ELF-1 (cell line): ENCODE results near the gene PCDHGA10.
"Not testable (repeated sequence)": the region's sequence is repeated elsewhere in the genome, so short reads cannot be mapped to it uniquely, and the experiment has no call there.

Experiments used
- DNase-seq: peaks from one replicate; pipeline ENCODE4 v3.0.0-alpha.2; 2016; ENCODE audit warnings: low read depth, low spot score

PCDHGA10 gene

DNA sequence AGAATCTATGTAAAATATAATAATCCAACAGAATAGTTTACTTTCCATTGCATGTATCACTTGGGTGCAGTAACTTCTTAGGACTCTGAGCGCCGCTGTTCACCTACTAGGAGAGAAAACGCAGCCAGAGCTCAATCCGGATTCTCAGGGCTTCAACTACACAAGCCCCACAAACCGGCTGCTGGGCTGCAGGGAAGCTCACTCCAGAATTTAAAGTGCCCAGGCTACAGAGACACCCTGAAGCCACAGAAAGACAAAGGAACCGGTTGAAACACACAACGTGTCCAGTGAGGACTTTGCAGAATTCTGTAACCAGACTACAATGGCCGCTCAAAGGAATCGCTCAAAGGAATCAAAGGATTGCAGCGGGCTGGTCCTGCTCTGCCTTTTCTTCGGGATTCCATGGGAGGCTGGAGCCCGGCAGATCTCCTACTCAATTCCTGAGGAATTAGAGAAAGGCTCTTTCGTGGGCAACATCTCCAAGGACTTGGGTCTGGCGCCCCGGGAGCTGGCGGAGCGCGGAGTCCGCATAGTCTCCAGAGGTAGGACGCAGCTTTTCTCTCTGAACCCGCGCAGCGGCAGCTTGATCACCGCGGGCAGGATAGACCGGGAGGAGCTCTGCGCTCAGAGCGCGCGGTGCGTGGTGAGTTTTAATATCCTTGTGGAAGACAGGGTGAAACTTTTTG is at the start of gene PCDHGA10:
PCDHGA10 (plus strand) TSS at position 134 of the 686 bp plus-strand sequence; CDS start at position 323, 189 bp downstream.
- peak; percentile 74 for DNase-seq

- no peak for DNase-seq
Measured at GRCh38 chr5:141363952-141364660, 48.7 kb upstream of the PCDHGA10 start, which contains the start of gene PCDHGA5. Gene PCDHGA5, plus strand, starts transcription at chr5:141364162. Its CDS starts 169 bp downstream, at chr5:141364331.

- DNase-seq, result no peak
Measured at GRCh38 chr5:141366016-141366896, 46.5 kb upstream of the PCDHGA10 start.

- no peak for DNase-seq
Measured at GRCh38 chr5:141369994-141370848, 42.6 kb upstream of the PCDHGA10 start, which contains the start of gene PCDHGB3. Gene PCDHGB3, plus strand, starts transcription at chr5:141370242. Its CDS starts 153 bp downstream, at chr5:141370395.

DNA sequence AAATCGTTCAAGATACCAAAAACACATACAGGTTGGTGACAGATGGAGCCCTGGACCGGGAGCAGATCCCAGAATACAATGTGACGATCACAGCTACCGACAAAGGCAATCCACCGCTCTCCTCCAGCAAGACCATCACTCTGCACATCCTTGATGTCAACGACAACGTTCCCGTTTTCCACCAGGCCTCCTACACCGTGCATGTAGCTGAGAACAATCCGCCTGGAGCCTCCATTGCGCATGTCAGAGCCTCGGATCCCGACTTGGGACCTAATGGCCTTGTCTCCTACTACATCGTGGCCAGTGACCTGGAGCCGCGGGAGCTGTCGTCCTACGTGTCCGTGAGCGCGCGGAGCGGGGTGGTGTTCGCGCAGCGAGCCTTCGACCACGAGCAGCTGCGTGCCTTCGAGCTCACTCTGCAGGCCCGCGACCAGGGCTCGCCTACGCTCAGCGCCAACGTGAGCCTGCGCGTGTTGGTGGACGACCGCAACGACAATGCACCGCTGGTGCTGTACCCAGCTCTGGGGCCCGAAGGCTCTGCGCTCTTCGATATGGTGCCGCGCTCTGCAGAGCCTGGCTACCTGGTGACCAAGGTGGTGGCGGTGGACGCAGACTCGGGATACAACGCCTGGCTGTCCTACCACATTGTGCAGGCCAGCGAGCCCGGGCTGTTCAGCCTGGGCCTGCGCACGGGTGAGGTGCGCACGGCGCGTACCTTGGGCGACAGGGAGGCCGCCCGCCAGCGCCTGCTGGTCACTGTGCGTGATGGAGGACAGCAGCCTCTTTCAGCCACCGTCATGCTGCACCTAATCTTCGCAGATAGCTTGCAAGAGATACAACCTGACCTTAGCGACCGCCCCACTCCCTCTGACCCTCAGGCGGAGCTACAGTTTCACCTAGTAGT is 41.0 kb upstream of the PCDHGA10 start:
- no peak for DNase-seq

- peak; percentile 60 for DNase-seq
Measured at GRCh38 chr5:141373673-141374317, 39.0 kb upstream of the PCDHGA10 start, which contains the start of gene PCDHGA6. Gene PCDHGA6, plus strand, starts transcription at chr5:141373891. Its CDS starts 193 bp downstream, at chr5:141374084.

DNA sequence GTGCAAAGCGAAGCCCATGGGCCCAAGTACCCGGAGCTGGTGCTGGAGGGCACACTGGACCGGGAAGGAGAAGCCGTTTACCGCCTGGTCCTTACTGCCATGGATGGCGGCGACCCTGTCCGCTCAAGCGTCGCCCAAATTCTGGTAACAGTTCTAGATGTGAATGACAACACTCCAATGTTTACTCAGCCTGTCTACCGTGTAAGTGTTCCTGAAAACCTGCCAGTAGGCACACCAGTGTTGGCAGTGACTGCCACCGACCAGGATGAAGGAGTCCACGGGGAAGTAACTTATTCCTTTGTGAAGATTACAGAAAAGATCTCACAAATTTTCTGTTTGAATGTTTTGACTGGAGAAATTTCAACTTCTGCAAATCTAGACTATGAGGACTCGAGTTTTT is 38.2 kb upstream of the PCDHGA10 start:
- DNase-seq, result no peak

DNA sequence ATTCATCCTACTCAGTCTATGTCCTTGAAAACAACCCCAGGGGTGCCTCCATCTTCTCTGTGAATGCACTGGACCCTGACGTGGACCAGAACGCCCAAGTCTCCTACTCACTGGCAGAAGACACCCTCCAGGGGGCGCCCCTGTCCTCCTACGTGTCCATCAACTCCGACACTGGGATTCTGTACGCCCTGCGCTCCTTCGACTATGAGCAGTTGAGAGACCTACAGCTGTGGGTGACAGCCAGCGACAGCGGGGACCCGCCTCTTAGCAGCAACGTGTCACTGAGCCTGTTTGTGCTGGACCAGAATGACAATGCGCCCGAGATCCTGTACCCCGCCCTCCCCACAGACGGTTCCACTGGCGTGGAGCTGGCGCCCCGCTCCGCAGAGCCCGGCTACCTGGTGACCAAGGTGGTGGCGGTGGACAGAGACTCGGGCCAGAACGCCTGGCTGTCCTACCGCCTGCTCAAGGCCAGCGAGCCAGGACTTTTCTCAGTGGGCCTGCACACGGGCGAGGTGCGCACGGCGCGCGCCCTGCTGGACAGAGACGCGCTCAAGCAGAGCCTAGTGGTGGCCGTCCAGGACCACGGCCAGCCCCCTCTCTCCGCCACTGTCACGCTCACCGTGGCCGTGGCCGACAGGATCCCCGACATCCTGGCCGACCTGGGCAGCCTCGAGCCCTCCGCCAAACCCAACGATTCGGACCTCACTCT is 37.2 kb upstream of the PCDHGA10 start:
- DNase-seq, result not testable (repeated sequence)

DNA sequence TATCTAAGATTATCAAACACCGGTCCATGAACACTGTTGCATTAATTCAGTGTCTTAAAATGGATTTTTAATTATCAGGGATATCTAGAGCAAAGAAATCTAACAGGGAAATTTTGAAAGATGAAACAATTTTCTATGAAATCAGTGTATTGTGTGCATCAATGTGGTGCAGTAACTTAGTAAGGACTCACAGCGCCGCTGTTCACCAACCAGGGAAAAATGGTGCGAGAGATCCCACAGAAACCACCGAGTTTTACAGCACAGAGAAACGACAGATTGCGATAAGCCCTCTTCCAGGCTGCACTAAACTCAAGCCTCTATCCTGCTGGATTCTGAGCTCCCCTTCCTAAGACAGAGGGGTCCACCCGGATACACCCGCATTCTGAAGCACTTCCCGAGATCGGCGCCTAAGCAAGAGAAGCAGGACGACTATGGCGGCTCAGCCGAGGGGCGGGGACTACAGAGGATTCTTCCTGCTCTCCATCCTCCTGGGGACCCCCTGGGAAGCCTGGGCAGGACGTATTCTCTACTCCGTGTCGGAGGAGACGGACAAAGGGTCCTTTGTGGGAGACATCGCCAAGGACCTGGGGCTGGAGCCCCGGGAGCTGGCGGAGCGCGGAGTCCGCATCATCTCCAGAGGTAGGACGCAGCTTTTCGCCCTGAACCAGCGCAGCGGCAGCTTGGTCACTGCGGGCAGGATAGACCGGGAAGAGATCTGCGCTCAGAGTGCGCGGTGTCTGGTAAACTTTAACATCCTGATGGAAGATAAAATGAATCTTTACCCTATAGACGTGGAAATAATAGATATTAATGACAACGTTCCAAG is 30.1 kb upstream of the PCDHGA10 start, which contains the start of gene PCDHGA7:
PCDHGA7 (plus strand) TSS at position 274 of the 826 bp plus-strand sequence; CDS start at position 432, 158 bp downstream.
- DNase-seq, result peak; percentile 33

GRCh38 chr5:141383345-141383744 is 29.4 kb upstream of the PCDHGA10 start:
- DNase-seq, result no peak

DNA sequence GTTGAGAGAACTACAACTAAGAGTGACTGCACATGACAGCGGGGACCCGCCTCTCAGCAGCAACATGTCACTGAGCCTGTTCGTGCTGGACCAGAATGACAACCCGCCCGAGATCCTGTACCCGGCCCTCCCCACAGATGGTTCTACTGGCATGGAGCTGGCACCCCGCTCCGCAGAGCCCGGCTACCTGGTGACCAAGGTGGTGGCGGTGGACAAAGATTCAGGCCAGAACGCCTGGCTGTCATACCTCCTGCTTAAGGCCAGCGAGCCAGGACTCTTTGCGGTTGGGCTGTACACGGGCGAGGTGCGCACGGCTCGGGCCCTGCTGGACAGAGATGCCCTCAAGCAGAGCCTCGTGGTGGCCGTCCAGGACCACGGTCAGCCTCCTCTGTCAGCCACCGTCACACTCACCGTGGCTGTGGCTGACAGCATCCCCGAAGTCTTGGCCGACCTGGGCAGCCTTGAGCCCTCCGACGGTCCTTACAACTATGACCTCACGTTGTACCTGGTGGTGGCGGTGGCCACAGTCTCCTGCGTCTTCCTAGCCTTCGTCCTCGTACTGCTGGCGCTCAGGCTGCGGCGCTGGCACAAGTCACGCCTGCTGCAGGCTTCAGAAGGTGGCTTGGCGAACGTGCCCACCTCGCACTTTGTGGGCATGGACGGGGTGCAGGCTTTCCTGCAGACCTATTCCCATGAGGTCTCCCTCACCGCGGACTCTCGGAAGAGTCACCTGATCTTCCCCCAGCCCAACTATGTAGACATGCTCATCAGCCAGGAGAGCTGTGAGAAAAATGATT is 28.1 kb upstream of the PCDHGA10 start:
- DNase-seq, result no peak

DNA sequence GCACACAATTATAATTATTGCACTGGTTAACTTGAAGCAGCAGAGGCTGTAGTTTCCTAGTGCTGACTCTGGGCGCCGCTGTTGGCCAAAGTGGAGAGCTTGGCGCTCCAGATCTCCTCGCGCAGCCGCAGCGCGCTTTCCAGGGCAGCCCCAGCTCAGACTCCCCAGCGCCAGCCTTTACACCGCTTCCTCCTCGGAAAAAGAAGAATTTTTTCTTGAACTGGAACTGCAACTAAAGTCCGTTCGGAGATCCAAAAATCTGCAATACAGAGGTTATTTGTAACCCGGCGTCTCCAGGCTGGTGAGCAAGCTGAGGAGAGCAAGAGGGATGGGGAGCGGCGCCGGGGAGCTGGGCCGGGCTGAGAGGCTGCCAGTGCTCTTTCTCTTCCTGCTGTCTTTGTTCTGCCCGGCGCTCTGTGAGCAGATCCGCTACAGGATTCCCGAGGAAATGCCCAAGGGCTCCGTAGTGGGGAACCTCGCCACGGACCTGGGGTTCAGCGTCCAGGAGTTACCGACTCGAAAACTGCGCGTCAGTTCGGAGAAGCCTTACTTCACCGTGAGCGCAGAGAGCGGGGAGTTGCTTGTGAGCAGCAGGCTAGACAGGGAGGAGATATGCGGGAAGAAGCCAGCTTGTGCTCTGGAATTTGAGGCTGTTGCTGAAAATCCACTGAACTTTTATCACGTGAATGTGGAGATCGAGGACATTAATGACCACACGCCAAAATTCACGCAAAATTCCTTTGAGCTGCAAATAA is 25.1 kb upstream of the PCDHGA10 start, which contains the start of gene PCDHGB4:
PCDHGB4 (plus strand) TSS at position 142 of the 755 bp plus-strand sequence; CDS start at position 329, 187 bp downstream.
- peak; percentile 77 for DNase-seq

DNA sequence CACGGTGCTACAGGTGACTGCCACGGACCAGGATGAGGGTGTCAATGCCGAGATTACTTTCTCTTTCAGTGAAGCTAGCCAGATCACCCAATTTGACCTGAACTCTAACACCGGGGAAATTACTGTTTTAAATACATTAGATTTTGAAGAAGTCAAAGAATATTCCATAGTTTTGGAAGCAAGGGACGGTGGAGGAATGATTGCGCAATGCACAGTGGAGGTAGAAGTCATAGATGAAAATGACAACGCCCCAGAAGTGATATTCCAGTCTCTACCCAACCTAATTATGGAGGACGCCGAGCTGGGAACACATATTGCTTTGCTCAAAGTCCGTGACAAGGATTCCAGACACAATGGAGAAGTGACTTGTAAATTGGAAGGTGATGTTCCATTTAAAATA is 24.1 kb upstream of the PCDHGA10 start:
- no peak for DNase-seq

DNA sequence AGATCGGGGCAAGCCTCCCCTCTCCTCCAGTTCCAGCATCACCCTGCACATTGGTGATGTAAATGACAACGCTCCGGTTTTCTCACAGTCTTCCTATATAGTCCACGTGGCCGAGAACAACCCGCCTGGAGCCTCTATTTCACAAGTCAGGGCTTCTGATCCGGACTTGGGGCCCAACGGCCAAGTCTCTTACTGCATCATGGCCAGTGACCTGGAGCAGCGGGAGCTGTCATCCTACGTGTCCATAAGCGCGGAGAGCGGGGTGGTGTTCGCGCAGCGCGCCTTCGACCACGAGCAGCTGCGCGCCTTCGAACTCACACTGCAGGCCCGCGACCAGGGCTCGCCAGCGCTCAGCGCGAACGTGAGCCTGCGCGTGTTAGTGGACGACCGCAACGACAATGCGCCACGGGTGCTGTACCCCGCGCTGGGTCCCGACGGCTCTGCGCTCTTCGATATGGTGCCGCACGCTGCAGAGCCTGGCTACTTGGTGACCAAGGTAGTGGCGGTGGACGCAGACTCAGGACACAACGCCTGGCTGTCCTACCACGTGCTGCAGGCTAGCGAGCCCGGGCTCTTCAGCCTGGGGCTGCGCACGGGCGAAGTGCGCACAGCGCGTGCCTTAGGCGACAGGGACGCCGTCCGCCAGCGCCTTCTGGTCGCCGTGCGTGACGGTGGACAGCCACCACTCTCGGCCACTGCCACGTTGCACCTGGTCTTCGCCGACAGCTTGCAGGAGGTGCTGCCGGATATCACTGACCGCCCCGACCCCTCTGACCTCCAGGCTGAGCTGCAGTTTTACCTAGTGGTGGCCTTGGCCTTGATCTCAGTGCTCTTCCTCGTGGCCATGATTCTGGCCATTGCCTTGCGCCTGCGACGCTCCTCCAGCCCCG is 23.4 kb upstream of the PCDHGA10 start:
- no peak for DNase-seq
